PC-3 (cell line): ENCODE measurements around the gene COL1A1. TPM values are rescaled to one million over a fixed set of nuclear protein-coding genes. Genes with fewer than 3 reads are reported as not detected.

Source experiments
- ATAC-seq: fragments of 200-7000 bp; cut with Tn5 transposase; 2 replicates; pipeline ENCODE4 v1.9.1; 2020; ENCODE audit warnings: mild to moderate bottlenecking, moderate library complexity
- BruUV-seq: library from RNA; stranded (reverse); fragments of 400-500 nt; replicated peaks from 2 replicates; lab custom pipeline; 2021; lab: Mats Ljungman, UMichigan
- CTCF ChIA-PET: fragments of 300-600 bp; sonication (Branson Sonifier 250); formaldehyde crosslinking; loops from one replicate; lab custom pipeline; 2022; ENCODE audit warnings: antibody characterized with exemption; lab: Charles Lee
- POLR2A ChIA-PET: fragments of 300-600 bp; sonication (Branson Sonifier 250); formaldehyde crosslinking; loops from one replicate; lab custom pipeline; 2022; ENCODE audit warnings: antibody characterized with exemption; ENCODE audit not compliant: unreplicated experiment; lab: Charles Lee
- DNase-seq: peaks from one replicate; pipeline ENCODE4 v3.0.0-alpha.2; 2015
- H2AFZ ChIP-seq: fragments of 300-600 bp; sonication (generic); 2 replicates; pipeline ENCODE4 v1.6.0; 2016; ENCODE audit warnings: antibody characterized with exemption, low read length
- H3F3A ChIP-seq: fragments of 300-600 bp; sonication (generic); one replicate; pipeline ENCODE4 v1.6.0; 2017; ENCODE audit warnings: antibody characterized with exemption, low read length, control low read depth, mild to moderate bottlenecking; ENCODE audit not compliant: unreplicated experiment
- H3K27ac ChIP-seq: fragments of 300-600 bp; sonication (generic); 2 replicates; pipeline ENCODE4 v1.5.1; 2016; ENCODE audit warnings: mild to moderate bottlenecking, low read length
- H3K27me3 ChIP-seq: fragments of 300-600 bp; sonication (generic); 2 replicates; pipeline ENCODE4 v1.6.1; 2016; ENCODE audit warnings: low read length, mixed read lengths
- H3K36me3 ChIP-seq: fragments of 300-600 bp; sonication (generic); 2 replicates; pipeline ENCODE4 v1.6.1; 2016; ENCODE audit warnings: low read depth, mixed run types, low read length, mixed read lengths
- H3K4me1 ChIP-seq: fragments of 300-600 bp; sonication (generic); 2 replicates; pipeline ENCODE4 v1.5.1; 2016; ENCODE audit warnings: low read length; ENCODE audit not compliant: insufficient read depth
- H3K4me2 ChIP-seq: fragments of 300-600 bp; sonication (generic); 2 replicates; pipeline ENCODE4 v1.6.0; 2016; ENCODE audit warnings: low read length
- H3K4me3 ChIP-seq: fragments of 300-600 bp; sonication (generic); 2 replicates; pipeline ENCODE4 v1.5.1; 2016; ENCODE audit warnings: mild to moderate bottlenecking, low read length, mixed read lengths
- H3K79me2 ChIP-seq: fragments of 300-600 bp; sonication (generic); 2 replicates; pipeline ENCODE4 v1.6.1; 2017; ENCODE audit warnings: low read length, mixed read lengths
- H3K9ac ChIP-seq: fragments of 300-600 bp; sonication (generic); 2 replicates; pipeline ENCODE4 v1.6.0; 2016; ENCODE audit warnings: mild to moderate bottlenecking, low read length
- H3K9me2 ChIP-seq: fragments of 300-600 bp; sonication (generic); replicated peaks from 2 replicates; pipeline ENCODE4 v1.6.1; 2016; ENCODE audit warnings: mixed run types, low read length, mixed read lengths
- H3K9me3 ChIP-seq: fragments of 300-600 bp; sonication (generic); 2 replicates; pipeline ENCODE4 v1.6.1; 2016; ENCODE audit warnings: low read length, mixed read lengths
- H4K20me1 ChIP-seq: fragments of 300-600 bp; sonication (generic); 2 replicates; pipeline ENCODE4 v1.6.1; 2016; ENCODE audit warnings: low read length, mixed read lengths
- EZH2 ChIP-seq: fragments of 300-600 bp; sonication (generic); IDR thresholded peaks from one replicate; pipeline ENCODE4 v1.6.1; 2017; ENCODE audit warnings: antibody characterized with exemption, mild to moderate bottlenecking, low read length; ENCODE audit not compliant: unreplicated experiment
- EZH2phosphoT487 ChIP-seq: fragments of 300-600 bp; sonication (generic); IDR thresholded peaks from 2 replicates; pipeline ENCODE4 v1.6.1; 2018; ENCODE audit warnings: mild to moderate bottlenecking, antibody characterized with exemption, low read length, borderline replicate concordance
- intact Hi-C: fragments of 100-400 bp; cut with micrococcal nuclease; formaldehyde crosslinking; loops from 2 replicates; pipeline ENCODE4 v1.9.0; 2023
- total RNA-seq: library from RNA; depleted of rRNA; stranded (reverse); fragments of >200 nt; gene quantifications from 2 replicates; pipeline ENCODE4 v1.2.3, GENCODE V29; 2014
- TF ChIP-seq, protein P1 (sequence below): fragments of 300-600 bp; sonication (generic); conservative IDR thresholded peaks from 2 replicates; pipeline ENCODE4 v1.5.1; 2017; ENCODE audit warnings: antibody characterized with exemption, low read depth, mild to moderate bottlenecking, low read length

Gene COL1A1
- total RNA-seq, 1 experiment from 2014 or later: 30.6 TPM

GRCh38 chr17:50187394-50187725 lies 14.1 kb downstream of the COL1A1 start:
- H3K79me2 ChIP-seq: no peaks in the 10 kb centered on the region
- ATAC-seq: no peak
- no peak overlapping the region for H2AFZ ChIP-seq
- no TSS peak for BruUV-seq
- no peaks in the 10 kb centered on the region for H3F3A ChIP-seq
- H3K9me2 ChIP-seq: no peaks in the 10 kb centered on the region
- no peak overlapping the region for H3K9ac ChIP-seq
- no peak overlapping the region for H3K27ac ChIP-seq
- H3K36me3 ChIP-seq: peaks cover 15% of the 10 kb centered on the region; the same call in 1 of the 2 replicates
- H3K9me3 ChIP-seq: no peaks in the 10 kb centered on the region
- intact Hi-C loops: no loop called here
- no peaks in the 10 kb centered on the region for H4K20me1 ChIP-seq
- no peak for DNase-seq
- POLR2A ChIA-PET: no interaction called here
- no peak for TF ChIP-seq EZH2
- TF ChIP-seq, protein P1, sequence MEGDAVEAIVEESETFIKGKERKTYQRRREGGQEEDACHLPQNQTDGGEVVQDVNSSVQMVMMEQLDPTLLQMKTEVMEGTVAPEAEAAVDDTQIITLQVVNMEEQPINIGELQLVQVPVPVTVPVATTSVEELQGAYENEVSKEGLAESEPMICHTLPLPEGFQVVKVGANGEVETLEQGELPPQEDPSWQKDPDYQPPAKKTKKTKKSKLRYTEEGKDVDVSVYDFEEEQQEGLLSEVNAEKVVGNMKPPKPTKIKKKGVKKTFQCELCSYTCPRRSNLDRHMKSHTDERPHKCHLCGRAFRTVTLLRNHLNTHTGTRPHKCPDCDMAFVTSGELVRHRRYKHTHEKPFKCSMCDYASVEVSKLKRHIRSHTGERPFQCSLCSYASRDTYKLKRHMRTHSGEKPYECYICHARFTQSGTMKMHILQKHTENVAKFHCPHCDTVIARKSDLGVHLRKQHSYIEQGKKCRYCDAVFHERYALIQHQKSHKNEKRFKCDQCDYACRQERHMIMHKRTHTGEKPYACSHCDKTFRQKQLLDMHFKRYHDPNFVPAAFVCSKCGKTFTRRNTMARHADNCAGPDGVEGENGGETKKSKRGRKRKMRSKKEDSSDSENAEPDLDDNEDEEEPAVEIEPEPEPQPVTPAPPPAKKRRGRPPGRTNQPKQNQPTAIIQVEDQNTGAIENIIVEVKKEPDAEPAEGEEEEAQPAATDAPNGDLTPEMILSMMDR: no peak
- TF ChIP-seq EZH2phosphoT487: no peak
- CTCF ChIA-PET: no interaction called here
- no peak overlapping the region for H3K4me3 ChIP-seq
- H3K4me2 ChIP-seq: no peak overlapping the region
- no peaks in the 10 kb centered on the region for H3K27me3 ChIP-seq
- no peaks in the 10 kb centered on the region for H3K4me1 ChIP-seq

DNA sequence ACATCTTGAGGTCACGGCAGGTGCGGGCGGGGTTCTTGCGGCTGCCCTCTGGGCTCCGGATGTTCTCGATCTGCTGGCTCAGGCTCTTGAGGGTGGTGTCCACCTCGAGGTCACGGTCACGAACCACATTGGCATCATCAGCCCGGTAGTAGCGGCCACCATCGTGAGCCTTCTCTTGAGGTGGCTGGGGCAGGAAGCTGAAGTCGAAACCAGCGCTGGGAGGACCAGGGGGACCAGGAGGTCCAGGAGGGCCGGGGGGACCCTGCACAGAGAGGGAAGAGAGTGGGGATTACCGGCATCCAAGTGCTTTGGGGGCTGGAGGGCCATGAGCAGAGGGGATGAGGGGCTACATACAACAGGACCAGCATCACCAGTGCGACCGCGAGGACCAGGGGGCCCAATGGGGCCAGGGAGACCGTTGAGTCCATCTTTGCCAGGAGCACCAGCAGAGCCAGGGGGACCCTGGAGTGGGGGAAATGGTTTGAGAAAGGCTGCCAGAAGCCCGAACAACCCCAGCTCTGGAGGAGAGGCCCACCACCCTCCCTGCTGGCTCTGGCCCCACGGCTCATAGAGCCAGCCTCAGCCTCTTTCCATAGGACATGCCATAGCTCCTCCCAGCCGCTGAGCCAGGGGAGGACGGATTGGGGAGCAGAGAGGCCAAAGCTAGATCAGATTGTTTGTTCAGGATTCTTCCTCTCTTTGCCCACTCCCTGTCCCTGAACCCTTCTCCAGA lies 14.6 kb downstream of the COL1A1 start:
- BruUV-seq: TSS peak; percentile 24
- Histone ChIP-seq H3F3A (no peaks in the 10 kb centered on the region), H3K36me3 (peaks cover 15% of the 10 kb centered on the region; the same call in 1 of the 2 replicates), H3K9me2 (no peaks in the 10 kb centered on the region), H3K4me2 (no peak overlapping the region), H3K9me3 (no peaks in the 10 kb centered on the region), H3K79me2 (no peaks in the 10 kb centered on the region), H3K4me1 (no peaks in the 10 kb centered on the region), H3K27ac (no peak overlapping the region), H3K27me3 (no peaks in the 10 kb centered on the region), H3K4me3 (no peak overlapping the region), H4K20me1 (no peaks in the 10 kb centered on the region), H2AFZ (no peak overlapping the region), H3K9ac (no peak overlapping the region)
- DNase-seq (no peak), ATAC-seq (no peak)
- no peak for TF ChIP-seq EZH2
- TF ChIP-seq, protein P1: no peak
- no peak for TF ChIP-seq EZH2phosphoT487
- ChIA-PET CTCF (no interaction called here), POLR2A (no interaction called here)
- intact Hi-C loops: no loop called here

DNA sequence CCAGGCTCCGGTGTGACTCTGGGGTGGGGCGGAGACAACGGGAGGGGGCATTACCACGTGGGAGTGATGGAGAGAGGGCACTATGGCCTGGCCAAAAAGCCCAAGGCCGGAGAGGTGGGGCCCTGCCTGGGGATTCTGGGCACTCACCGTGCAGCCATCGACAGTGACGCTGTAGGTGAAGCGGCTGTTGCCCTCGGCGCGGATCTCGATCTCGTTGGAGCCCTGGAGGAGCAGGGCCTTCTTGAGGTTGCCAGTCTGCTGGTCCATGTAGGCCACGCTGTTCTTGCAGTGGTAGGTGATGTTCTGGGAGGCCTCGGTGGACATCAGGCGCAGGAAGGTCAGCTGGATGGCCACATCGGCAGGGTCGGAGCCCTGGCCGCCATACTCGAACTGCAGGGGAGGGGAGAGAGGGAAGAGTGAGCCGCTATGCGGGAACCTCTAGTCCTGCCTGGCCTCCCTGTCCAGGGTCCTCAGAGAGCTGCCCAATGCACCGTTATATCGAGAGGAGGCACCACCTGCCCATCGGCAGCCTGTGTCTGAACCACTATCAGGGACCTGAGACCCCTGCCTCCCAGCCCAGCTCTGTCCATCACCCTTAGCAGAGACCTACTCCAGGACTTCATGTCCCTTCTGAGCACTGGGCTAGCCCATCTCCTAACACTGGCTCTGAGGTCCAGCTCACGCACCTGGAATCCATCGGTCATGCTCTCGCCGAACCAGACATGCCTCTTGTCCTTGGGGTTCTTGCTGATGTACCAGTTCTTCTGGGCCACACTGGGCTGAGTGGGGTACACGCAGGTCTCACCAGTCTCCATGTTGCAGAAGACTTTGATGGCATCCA lies 15.6 kb downstream of the COL1A1 start:
- H3K79me2 ChIP-seq: no peaks in the 10 kb centered on the region
- H3K27ac ChIP-seq: no peak overlapping the region
- CTCF ChIA-PET: no interaction called here
- H3F3A ChIP-seq: no peaks in the 10 kb centered on the region
- H3K4me3 ChIP-seq: no peak overlapping the region
- DNase-seq: no peak
- intact Hi-C loops: no loop called here
- POLR2A ChIA-PET: no interaction called here
- no peak overlapping the region for H3K4me2 ChIP-seq
- H3K27me3 ChIP-seq: no peaks in the 10 kb centered on the region
- H3K9ac ChIP-seq: no peak overlapping the region
- no TSS peak for BruUV-seq
- no peaks in the 10 kb centered on the region for H3K4me1 ChIP-seq
- peaks cover 15% of the 10 kb centered on the region; the same call in 1 of the 2 replicates for H3K36me3 ChIP-seq
- no peaks in the 10 kb centered on the region for H3K9me3 ChIP-seq
- H3K9me2 ChIP-seq: no peaks in the 10 kb centered on the region
- no peak for TF ChIP-seq EZH2
- TF ChIP-seq, protein P1: no peak
- no peak for TF ChIP-seq EZH2phosphoT487
- no peaks in the 10 kb centered on the region for H4K20me1 ChIP-seq
- H2AFZ ChIP-seq: no peak overlapping the region
- ATAC-seq: no peak
